HG03159 (cell line): ENCODE results near the gene WDR70.
"Not testable (repeated sequence)": the region's sequence is repeated elsewhere in the genome, so short reads cannot be mapped to it uniquely, and the experiment has no call there.

Experiments used
- ATAC-seq: cut with Tn5 transposase; IDR thresholded peaks from one replicate; pipeline ENCODE4 v1.9.1; 2021; ENCODE audit warnings: mild to moderate bottlenecking, moderate library complexity; ENCODE audit not compliant: unreplicated experiment

The WDR70 gene

GRCh38 chr5:37740331-37741066 is 361.4 kb downstream of the WDR70 start:
- no peak for ATAC-seq

GRCh38 chr5:37742111-37742510 is 363.0 kb downstream of the WDR70 start:
- ATAC-seq: no peak

- ATAC-seq: no peak
Measured at GRCh38 chr5:37751227-37751626, 372.1 kb downstream of the WDR70 start.

- ATAC-seq: no peak
Measured at GRCh38 chr5:37754976-37755375, 375.9 kb downstream of the WDR70 start.

- no peak for ATAC-seq
Measured at GRCh38 chr5:37755581-37755980, 376.5 kb downstream of the WDR70 start.

- no peak for ATAC-seq
Measured at GRCh38 chr5:37756248-37756647, 377.1 kb downstream of the WDR70 start.

- ATAC-seq: no peak
Measured at GRCh38 chr5:37757980-37758582, 379.0 kb downstream of the WDR70 start.

- ATAC-seq: no peak
Measured at GRCh38 chr5:37767251-37767650, 388.1 kb downstream of the WDR70 start.

- no peak for ATAC-seq
Measured at GRCh38 chr5:37767961-37768360, 388.8 kb downstream of the WDR70 start.

GRCh38 chr5:37768371-37768770 is 389.3 kb downstream of the WDR70 start:
- no peak for ATAC-seq

GRCh38 chr5:37769108-37769507 is 390.0 kb downstream of the WDR70 start:
- no peak for ATAC-seq

- no peak for ATAC-seq
Measured at GRCh38 chr5:37769840-37770239, 390.7 kb downstream of the WDR70 start.

GRCh38 chr5:37770786-37771185 is 391.7 kb downstream of the WDR70 start:
- ATAC-seq: no peak

GRCh38 chr5:37771203-37771611 is 392.1 kb downstream of the WDR70 start:
- ATAC-seq: no peak

- ATAC-seq: no peak
Measured at GRCh38 chr5:37771731-37772130, 392.6 kb downstream of the WDR70 start.

GRCh38 chr5:37772255-37772654 is 393.1 kb downstream of the WDR70 start:
- ATAC-seq: no peak

GRCh38 chr5:37773809-37774208 is 394.7 kb downstream of the WDR70 start:
- ATAC-seq: no peak

GRCh38 chr5:37774912-37775483 is 395.9 kb downstream of the WDR70 start:
- ATAC-seq: no peak

GRCh38 chr5:37776826-37777225 is 397.7 kb downstream of the WDR70 start:
- ATAC-seq: no peak

- ATAC-seq: no peak
Measured at GRCh38 chr5:37777432-37778130, 398.5 kb downstream of the WDR70 start.

GRCh38 chr5:37781409-37781808 is 402.3 kb downstream of the WDR70 start:
- ATAC-seq: not testable (repeated sequence)

GRCh38 chr5:37786416-37786815 is 407.3 kb downstream of the WDR70 start:
- no peak for ATAC-seq
